ENCODE results near the gene ST8SIA5.
"Not testable (repeated sequence)": the region's sequence is repeated elsewhere in the genome, so short reads cannot be mapped to it uniquely, and the experiment has no call there.

The ST8SIA5 gene

GRCh38 chr18:46756559-46757201 is at the start of gene ST8SIA5:
Gene ST8SIA5, minus strand, starts transcription at chr18:46757053. Its CDS starts 545 bp downstream, at chr18:46756508.
- Mint-ChIP-seq H3K36me3 (ENCODE audit: low read depth) (no peaks in the 10 kb centered on the region), H3K4me1 (peaks cover 23% of the 10 kb centered on the region), H3K9me3 (no peaks in the 10 kb centered on the region), H3K27ac (no peak within 1 kb of the TSS), H3K4me3 (peak within 1 kb of the TSS; percentile 84), H3K27me3 (ENCODE audit: low read depth, poor library complexity) (peaks cover 97% of the 10 kb centered on the region)
- TF ChIP-seq CTCF (IDR thresholded peaks at IDR 0.05) = no peak
- peak; percentile 66 for DNase-seq

- not testable (repeated sequence) for H3K27me3 Mint-ChIP-seq (ENCODE audit: low read depth, poor library complexity); H3K4me1 Mint-ChIP-seq; H3K9me3 Mint-ChIP-seq; H3K4me3 Mint-ChIP-seq; H3K27ac Mint-ChIP-seq; DNase-seq; H3K36me3 Mint-ChIP-seq (ENCODE audit: low read depth)
Measured at GRCh38 chr18:46795945-46796344, 39.1 kb upstream of the ST8SIA5 start.

GRCh38 chr18:46794607-46795006 is 37.8 kb upstream of the ST8SIA5 start:
- H3K9me3 Mint-ChIP-seq = peaks cover 10% of the 10 kb centered on the region
- no peak for DNase-seq
- no peak overlapping the region for H3K27ac Mint-ChIP-seq
- no peak overlapping the region for H3K4me3 Mint-ChIP-seq
- H3K27me3 Mint-ChIP-seq (ENCODE audit: low read depth, poor library complexity) = peaks cover 3% of the 10 kb centered on the region
- TF ChIP-seq CTCF (IDR thresholded peaks at IDR 0.05) = no peak
- H3K4me1 Mint-ChIP-seq = no peaks in the 10 kb centered on the region
- no peaks in the 10 kb centered on the region for H3K36me3 Mint-ChIP-seq (ENCODE audit: low read depth)

- no peaks in the 10 kb centered on the region for H3K36me3 Mint-ChIP-seq (ENCODE audit: low read depth)
- H3K4me1 Mint-ChIP-seq = no peaks in the 10 kb centered on the region
- H3K9me3 Mint-ChIP-seq = peaks cover 10% of the 10 kb centered on the region
- TF ChIP-seq CTCF (IDR thresholded peaks at IDR 0.05) = no peak
- no peak for DNase-seq
- no peak overlapping the region for H3K4me3 Mint-ChIP-seq
- no peak overlapping the region for H3K27ac Mint-ChIP-seq
- peaks cover 3% of the 10 kb centered on the region for H3K27me3 Mint-ChIP-seq (ENCODE audit: low read depth, poor library complexity)
Measured at GRCh38 chr18:46793565-46793964, 36.7 kb upstream of the ST8SIA5 start.

GRCh38 chr18:46789088-46789487 is 32.2 kb upstream of the ST8SIA5 start:
- Mint-ChIP-seq H3K36me3 (ENCODE audit: low read depth) (peaks cover 9% of the 10 kb centered on the region), H3K9me3 (peaks cover 36% of the 10 kb centered on the region), H3K27ac (no peak overlapping the region), H3K4me3 (no peak overlapping the region), H3K4me1 (no peaks in the 10 kb centered on the region), H3K27me3 (ENCODE audit: low read depth, poor library complexity) (peaks cover 4% of the 10 kb centered on the region)
- no peak for DNase-seq
- TF ChIP-seq CTCF (IDR thresholded peaks at IDR 0.05) = no peak

GRCh38 chr18:46787674-46788073 is 30.8 kb upstream of the ST8SIA5 start:
- no peak overlapping the region for H3K4me3 Mint-ChIP-seq
- H3K9me3 Mint-ChIP-seq = peaks cover 41% of the 10 kb centered on the region
- no peak for TF ChIP-seq CTCF (IDR thresholded peaks at IDR 0.05)
- H3K27ac Mint-ChIP-seq = no peak overlapping the region
- no peaks in the 10 kb centered on the region for H3K4me1 Mint-ChIP-seq
- peaks cover 3% of the 10 kb centered on the region for H3K27me3 Mint-ChIP-seq (ENCODE audit: low read depth, poor library complexity)
- peaks cover 9% of the 10 kb centered on the region for H3K36me3 Mint-ChIP-seq (ENCODE audit: low read depth)
- DNase-seq = no peak
